Endothelial cell of umbilical vein (primary cell): ENCODE data around the gene AAR2. TPM values are rescaled to one million over a fixed set of nuclear protein-coding genes. Genes with fewer than 3 reads are reported as not detected.

Experiments used
- BruUV-seq: library from RNA; stranded (reverse); fragments of 400-500 nt; replicated peaks from 2 replicates; lab custom pipeline; 2021; lab: Mats Ljungman, UMichigan
- CTCF ChIA-PET: fragments of 300-600, 350-600 bp; sonication (Branson Sonifier 250); formaldehyde crosslinking; loops from one replicate; lab custom pipeline; 2021; ENCODE audit warnings: antibody characterized with exemption, inconsistent platforms; lab: Charles Lee
- POLR2A ChIA-PET: fragments of 300-600, 350-600 bp; sonication (Branson Sonifier 250); formaldehyde crosslinking; loops from one replicate; lab custom pipeline; 2021; ENCODE audit warnings: antibody characterized with exemption, inconsistent platforms; lab: Charles Lee
- DNase-seq: peaks from one replicate; pipeline ENCODE4 v3.0.0-alpha.2; 2011; ENCODE audit warnings: low read depth, low spot score
- FAIRE-seq: peaks from 2 replicates; lab custom pipeline; 2011; peaks lifted over from hg19 to GRCh38; lab: Jason Lieb, UNC
- H2AFZ ChIP-seq: 2 replicates; pipeline ENCODE4 v1.6.0; 2012; ENCODE audit warnings: low read depth, low read length, control low read depth, inconsistent platforms
- H3K27ac ChIP-seq: 2 replicates; pipeline ENCODE4 v1.5.1; 2011; ENCODE audit warnings: low read depth, mild to moderate bottlenecking, control low read depth, low read length, moderate library complexity; ENCODE audit not compliant: insufficient read depth
- H3K27me3 ChIP-seq, 2 experiments: 2 replicates each; pipeline versions ENCODE4 v1.6.0 to v1.6.1; 2011; ENCODE audit warnings: low read length in 2 of 2, mixed read lengths in 1 of 2; ENCODE audit not compliant: control insufficient read depth in 2 of 2, insufficient read depth in 2 of 2
- H3K36me3 ChIP-seq, 2 experiments: 2 replicates in 1 of 2; 3 replicates in 1 of 2; pipeline ENCODE4 v1.5.1; 2011; ENCODE audit warnings: low read length in 2 of 2, mild to moderate bottlenecking in 1 of 2, moderate library complexity in 1 of 2; ENCODE audit not compliant: control insufficient read depth in 2 of 2, insufficient read depth in 2 of 2; ENCODE audit errors: extremely low read depth in 1 of 2
- H3K4me1 ChIP-seq: 3 replicates; pipeline ENCODE4 v1.5.1; 2011; ENCODE audit warnings: mild to moderate bottlenecking, low read length; ENCODE audit not compliant: control insufficient read depth, insufficient read depth; ENCODE audit errors: extremely low read depth
- H3K4me2 ChIP-seq: 2 replicates; pipeline ENCODE4 v1.6.1; 2011; ENCODE audit warnings: low read length, control low read depth, mixed read lengths; ENCODE audit not compliant: insufficient read depth
- H3K4me3 ChIP-seq, 3 experiments: fragments of 200-600 bp in 1 of 3; sonication (generic), shearing (Covaris generic) in 1 of 3; replicated peaks in 1 of 3; 2 replicates each; pipeline ENCODE4 v1.5.1; 2011 to 2016; ENCODE audit warnings: control low read depth in 3 of 3, low read length in 3 of 3, mild to moderate bottlenecking in 2 of 3, inconsistent platforms in 1 of 3, low read depth in 1 of 3, moderate library complexity in 1 of 3; ENCODE audit not compliant: insufficient read depth in 1 of 3
- H3K79me2 ChIP-seq: 2 replicates; pipeline ENCODE4 v1.6.0; 2012; ENCODE audit warnings: low read length, inconsistent platforms; ENCODE audit not compliant: control insufficient read depth, insufficient read depth
- H3K9ac ChIP-seq: replicated peaks from 2 replicates; pipeline ENCODE3; 2011; ENCODE audit warnings: low read length, control low read depth; ENCODE audit not compliant: insufficient read depth; ENCODE audit errors: extremely low read depth
- H3K9me1 ChIP-seq: replicated peaks from 3 replicates; pipeline ENCODE4 v1.6.0; 2011; ENCODE audit warnings: mild to moderate bottlenecking, low read length; ENCODE audit not compliant: control insufficient read depth, insufficient read depth; ENCODE audit errors: extremely low read depth
- H3K9me3 ChIP-seq: replicated peaks from 2 replicates; pipeline ENCODE4 v1.5.1; 2012; ENCODE audit warnings: low read length, inconsistent platforms; ENCODE audit not compliant: control insufficient read depth, insufficient read depth
- H4K20me1 ChIP-seq: replicated peaks from 2 replicates; pipeline ENCODE3; 2011; ENCODE audit warnings: mild to moderate bottlenecking, low read length; ENCODE audit not compliant: control insufficient read depth, insufficient read depth; ENCODE audit errors: extremely low read depth
- EZH2 ChIP-seq: IDR thresholded peaks from 2 replicates; pipeline ENCODE4 v1.6.1; 2012; ENCODE audit warnings: borderline replicate concordance, low read depth, mild to moderate bottlenecking, moderate library complexity, low read length, inconsistent platforms; ENCODE audit not compliant: severe bottlenecking
- FOS ChIP-seq: IDR thresholded peaks from 2 replicates; pipeline ENCODE4 v1.6.1; 2011; ENCODE audit warnings: mild to moderate bottlenecking, low read length, moderate library complexity, borderline replicate concordance; ENCODE audit not compliant: insufficient read depth
- GATA2 ChIP-seq: IDR thresholded peaks from 2 replicates; pipeline ENCODE4 v1.7.0; 2011; ENCODE audit warnings: low read depth, mild to moderate bottlenecking, moderate library complexity, mixed read lengths, low read length; ENCODE audit not compliant: insufficient read length, insufficient read depth
- JUN ChIP-seq: IDR thresholded peaks from 2 replicates; pipeline ENCODE4 v1.6.1; 2011; ENCODE audit warnings: borderline replicate concordance, low read depth; ENCODE audit not compliant: insufficient read length, insufficient read depth
- MYC ChIP-seq: IDR thresholded peaks from one replicate; pipeline ENCODE4 v1.6.1; 2011; ENCODE audit warnings: mild to moderate bottlenecking, low read depth, low read length
- POLR2A ChIP-seq: IDR thresholded peaks from 2 replicates; pipeline ENCODE4 v1.6.1; 2012; ENCODE audit warnings: low read depth, mild to moderate bottlenecking, control low read depth, low read length
- POLR2AphosphoS5 ChIP-seq: IDR thresholded peaks from 2 replicates; pipeline ENCODE4 v1.6.1; 2012; ENCODE audit warnings: low read depth, mild to moderate bottlenecking, control low read depth, low read length, moderate library complexity; ENCODE audit not compliant: insufficient read depth
- dilution Hi-C: fragments of 300-500 bp; cut with MboI; formaldehyde crosslinking; loops from one replicate; pipeline ENCODE4 v1.15.0; 2019; ENCODE audit warnings: low sequenced_read_pairs; ENCODE audit not compliant: extremely low pct_ligation_motif_present
- intact Hi-C: fragments of 100-400 bp; cut with micrococcal nuclease; formaldehyde crosslinking; loops from one replicate; pipeline ENCODE4 v1.10.0; 2022
- polyA plus RNA-seq, 4 experiments: library from polyadenylated mRNA; depleted of rRNA in 3 of 4; stranded (reverse) in 3 of 4; unstranded in 1 of 4; fragments of >200 nt; gene quantifications; 2 replicates each; pipeline versions ENCODE4 v1.2.1 to v1.2.3, GENCODE V29; 2011 to 2012; ENCODE audit warnings: missing spikeins in 1 of 4
- total RNA-seq: library from RNA; stranded (reverse); gene quantifications from 2 replicates; pipeline ENCODE4 v1.2.3, GENCODE V29; 2021
- TF ChIP-seq, protein P1 (sequence below): IDR thresholded peaks from 2 replicates; pipeline ENCODE4 v1.6.1; 2011; ENCODE audit not compliant: insufficient read depth, insufficient read length
- TF ChIP-seq, protein P2 (sequence below), 2 donors: IDR thresholded peaks; 1 replicate in 1 of 2; 2 replicates in 1 of 2; pipeline ENCODE4 v1.5.1; 2011; ENCODE audit warnings: low read length in 2 of 2, mild to moderate bottlenecking in 2 of 2, moderate library complexity in 2 of 2, control low read depth in 1 of 2, inconsistent platforms in 1 of 2, low read depth in 1 of 2; ENCODE audit not compliant: insufficient read depth in 1 of 2; ENCODE audit errors: extremely low read depth in 1 of 2

AAR2 gene
- total and polyA plus RNA-seq, 2 donors (not counting 3 experiments of a cell fraction or from before 2014, with no cell fraction given), result 21.9 to 29.4 TPM

DNA sequence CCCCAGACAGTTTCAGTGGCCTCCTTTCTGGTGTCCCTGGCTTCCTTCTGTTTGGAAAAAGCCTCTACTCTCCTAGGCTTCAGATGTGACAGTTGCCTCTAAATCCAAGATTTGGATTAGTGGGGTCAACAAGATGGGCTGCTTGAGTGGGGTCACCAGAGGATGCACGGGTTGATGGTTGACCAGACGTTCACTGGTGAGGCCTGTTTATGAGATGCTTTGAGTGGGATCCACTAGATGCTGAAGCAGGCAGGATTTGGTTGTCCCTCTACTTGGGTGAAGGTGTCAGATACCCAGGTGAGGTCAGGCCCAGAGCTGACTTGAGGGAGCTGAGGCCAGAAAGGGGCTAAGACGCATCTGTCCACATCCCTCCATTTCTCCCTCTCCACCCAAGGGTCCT, 61.8 kb downstream of the AAR2 start:
- dilution Hi-C loops, result no loop called here
- no peaks in the 10 kb centered on the region for H3K36me3 ChIP-seq
- no TSS peak for BruUV-seq

More for the DNA sequence above, 61.8 kb downstream of the AAR2 start:
- no peaks in the 10 kb centered on the region for H3K4me1 ChIP-seq
- ChIA-PET POLR2A (no interaction called here), CTCF (no interaction called here)
- FAIRE-seq, result no peak
- no peak overlapping the region for H3K4me3 ChIP-seq
- intact Hi-C loops, result no loop called here
- no peak overlapping the region for H2AFZ ChIP-seq
- H3K79me2 ChIP-seq, result no peaks in the 10 kb centered on the region
- H3K9me1 ChIP-seq, result no peaks in the 10 kb centered on the region
- H3K4me2 ChIP-seq, result no peak overlapping the region
- H3K27ac ChIP-seq, result no peak overlapping the region
- H3K27me3 ChIP-seq, result peaks cover 14 to 16% of the 10 kb centered on the region in 2 experiments
- no peak for DNase-seq
- no peak overlapping the region for H3K9ac ChIP-seq
- H4K20me1 ChIP-seq, result no peaks in the 10 kb centered on the region
- no peaks in the 10 kb centered on the region for H3K9me3 ChIP-seq
- TF ChIP-seq FOS (no peak), POLR2AphosphoS5 (no peak), POLR2A (no peak), JUN (no peak), EZH2 (no peak), MYC (no peak), GATA2 (no peak)
- TF ChIP-seq, protein P1, sequence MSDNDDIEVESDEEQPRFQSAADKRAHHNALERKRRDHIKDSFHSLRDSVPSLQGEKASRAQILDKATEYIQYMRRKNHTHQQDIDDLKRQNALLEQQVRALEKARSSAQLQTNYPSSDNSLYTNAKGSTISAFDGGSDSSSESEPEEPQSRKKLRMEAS, result no peak
- TF ChIP-seq, protein P2, sequence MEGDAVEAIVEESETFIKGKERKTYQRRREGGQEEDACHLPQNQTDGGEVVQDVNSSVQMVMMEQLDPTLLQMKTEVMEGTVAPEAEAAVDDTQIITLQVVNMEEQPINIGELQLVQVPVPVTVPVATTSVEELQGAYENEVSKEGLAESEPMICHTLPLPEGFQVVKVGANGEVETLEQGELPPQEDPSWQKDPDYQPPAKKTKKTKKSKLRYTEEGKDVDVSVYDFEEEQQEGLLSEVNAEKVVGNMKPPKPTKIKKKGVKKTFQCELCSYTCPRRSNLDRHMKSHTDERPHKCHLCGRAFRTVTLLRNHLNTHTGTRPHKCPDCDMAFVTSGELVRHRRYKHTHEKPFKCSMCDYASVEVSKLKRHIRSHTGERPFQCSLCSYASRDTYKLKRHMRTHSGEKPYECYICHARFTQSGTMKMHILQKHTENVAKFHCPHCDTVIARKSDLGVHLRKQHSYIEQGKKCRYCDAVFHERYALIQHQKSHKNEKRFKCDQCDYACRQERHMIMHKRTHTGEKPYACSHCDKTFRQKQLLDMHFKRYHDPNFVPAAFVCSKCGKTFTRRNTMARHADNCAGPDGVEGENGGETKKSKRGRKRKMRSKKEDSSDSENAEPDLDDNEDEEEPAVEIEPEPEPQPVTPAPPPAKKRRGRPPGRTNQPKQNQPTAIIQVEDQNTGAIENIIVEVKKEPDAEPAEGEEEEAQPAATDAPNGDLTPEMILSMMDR (IDR thresholded peaks at IDR 0.05; ENCODE audit: extremely low read depth in 1 of 2, insufficient read depth in 1 of 2, low read depth in 1 of 2, low read length in 2 of 2), result no peak
